Neural progenitor cell (in vitro differentiated cells): Measurements from ENCODE around the gene TOX2. TPM values are rescaled to one million over a fixed set of nuclear protein-coding genes. Genes with fewer than 3 reads are reported as not detected.

Experiments
- DNase-seq: peaks from one replicate; pipeline ENCODE4 v3.0.0-alpha.2; 2016; ENCODE audit warnings: low spot score
- H2AFZ ChIP-seq: fragments of 200-600 bp; sonication (generic); replicated peaks from 2 replicates; pipeline ENCODE4 v1.6.1; 2016; ENCODE audit warnings: antibody characterized with exemption
- H3F3A ChIP-seq: fragments of 200-600 bp; sonication (generic); 2 replicates; pipeline ENCODE4 v1.6.1; 2016; ENCODE audit warnings: antibody characterized with exemption, low read depth
- H3K27ac ChIP-seq: fragments of 200-600 bp; sonication (generic); 2 replicates; pipeline ENCODE4 v1.5.1; 2016; ENCODE audit warnings: mild to moderate bottlenecking
- H3K27me3 ChIP-seq: fragments of 200-600 bp; sonication (generic); 2 replicates; pipeline ENCODE4 v1.6.1; 2016; ENCODE audit warnings: mild to moderate bottlenecking, moderate library complexity
- H3K36me3 ChIP-seq: fragments of 200-600 bp; sonication (generic); 2 replicates; pipeline ENCODE4 v1.5.1; 2016
- H3K4me1 ChIP-seq: fragments of 200-600 bp; sonication (generic); 2 replicates; pipeline ENCODE4 v1.6.1; 2016; ENCODE audit warnings: mixed run types
- H3K4me2 ChIP-seq: fragments of 200-600 bp; sonication (generic); 2 replicates; pipeline ENCODE4 v1.6.1; 2016
- H3K4me3 ChIP-seq: fragments of 200-600 bp; sonication (generic); 2 replicates; pipeline ENCODE4 v1.5.1; 2016
- H3K79me2 ChIP-seq: fragments of 200-600 bp; sonication (generic); 2 replicates; pipeline ENCODE4 v1.6.1; 2016; ENCODE audit warnings: low read depth
- H3K9ac ChIP-seq: fragments of 200-600 bp; sonication (generic); 2 replicates; pipeline ENCODE4 v1.6.1; 2016
- H3K9me3 ChIP-seq: fragments of 200-600 bp; sonication (generic); 2 replicates; pipeline ENCODE4 v1.5.1; 2016; ENCODE audit warnings: low read depth
- H4K20me1 ChIP-seq: fragments of 200-600 bp; sonication (generic); 2 replicates; pipeline ENCODE4 v1.6.1; 2016; ENCODE audit warnings: low read depth
- H3K27ac Mint-ChIP-seq: 3 replicates; pipeline ENCODE4 v1.8.0; 2021; ENCODE audit warnings: mixed read lengths
- H3K27me3 Mint-ChIP-seq: 2 replicates; pipeline ENCODE4 v1.8.0; 2022; ENCODE audit warnings: low read depth, mild to moderate bottlenecking, inconsistent platforms, moderate library complexity, mixed read lengths; ENCODE audit not compliant: insufficient read depth
- H3K36me3 Mint-ChIP-seq: 3 replicates; pipeline ENCODE4 v1.8.0; 2021; ENCODE audit warnings: mixed read lengths
- H3K4me1 Mint-ChIP-seq: 3 replicates; pipeline ENCODE4 v1.8.0; 2021; ENCODE audit warnings: mixed read lengths
- H3K4me3 Mint-ChIP-seq: 3 replicates; pipeline ENCODE4 v1.8.0; 2021; ENCODE audit warnings: mild to moderate bottlenecking, moderate library complexity, mixed read lengths
- H3K9me3 Mint-ChIP-seq: 3 replicates; pipeline ENCODE4 v1.8.0; 2020; ENCODE audit warnings: mixed read lengths
- EZH2 ChIP-seq: fragments of 200-600 bp; sonication (generic); IDR thresholded peaks from 2 replicates; pipeline ENCODE4 v1.6.1; 2017; ENCODE audit warnings: antibody characterized with exemption, mild to moderate bottlenecking, moderate library complexity
- EZH2phosphoT487 ChIP-seq: fragments of 200-600 bp; sonication (generic); IDR thresholded peaks from 2 replicates; pipeline ENCODE4 v1.6.1; 2017; ENCODE audit warnings: antibody characterized with exemption
- total RNA-seq: library from RNA; depleted of rRNA; stranded (reverse); fragments of >200 nt; gene quantifications from 2 replicates; pipeline ENCODE4 v1.2.3, GENCODE V29; 2015; ENCODE audit warnings: low replicate concordance
- TF ChIP-seq, protein P1 (sequence below): fragments of 200-600 bp; sonication (generic); IDR thresholded peaks from 2 replicates; pipeline ENCODE4 v1.5.1; 2017; ENCODE audit warnings: antibody characterized with exemption, mild to moderate bottlenecking

TOX2 gene
- total RNA-seq, 1 donor from 2014 or later: not detected

DNA sequence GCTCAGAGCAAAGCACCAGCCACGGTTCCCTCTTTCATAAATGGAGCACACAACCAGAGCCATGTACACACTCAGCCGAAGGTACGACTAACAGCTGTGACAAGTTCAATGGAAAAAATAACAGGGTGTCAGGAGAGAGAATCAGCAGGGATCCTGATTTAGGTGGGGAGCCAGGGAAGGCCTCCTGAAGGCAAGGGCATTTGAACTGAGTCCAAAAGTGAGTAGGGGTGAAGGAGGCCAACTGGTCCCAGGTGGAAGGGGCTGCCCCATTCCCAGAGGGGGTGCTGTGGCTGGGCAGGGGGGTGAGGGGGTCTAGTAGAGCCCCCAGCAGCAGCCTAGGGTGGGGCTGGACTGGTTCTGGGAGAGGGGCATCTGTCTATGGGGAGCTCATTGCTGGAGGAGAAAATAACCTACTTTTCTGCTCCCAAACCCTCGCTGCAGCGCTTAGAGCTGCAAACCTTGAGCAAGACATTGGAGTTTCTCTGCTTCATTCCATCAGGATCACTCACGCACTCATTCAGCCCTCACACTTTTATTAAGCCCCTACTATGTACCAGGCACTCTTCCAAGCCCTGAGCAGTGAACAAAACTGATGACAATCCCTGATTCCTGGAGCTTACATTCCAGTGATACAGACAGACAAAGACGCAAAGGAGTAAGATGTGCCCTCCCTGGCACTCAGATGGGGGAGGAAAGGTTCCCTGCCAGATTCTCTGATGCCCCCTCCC lies 113.5 kb downstream of the TOX2 start:
- no peaks in the 10 kb centered on the region for H3F3A ChIP-seq
- no peaks in the 10 kb centered on the region for H3K36me3 ChIP-seq
- H4K20me1 ChIP-seq: no peaks in the 10 kb centered on the region
- H3K4me1 ChIP-seq: peaks cover 4% of the 10 kb centered on the region
- H3K9me3 Mint-ChIP-seq: no peaks in the 10 kb centered on the region
- H3K4me3 Mint-ChIP-seq: no peak overlapping the region
- peak overlapping the region; percentile 47 for H3K27ac Mint-ChIP-seq
- no peaks in the 10 kb centered on the region for H3K27me3 ChIP-seq
- no peaks in the 10 kb centered on the region for H3K79me2 ChIP-seq
- H3K36me3 Mint-ChIP-seq: no peaks in the 10 kb centered on the region
- H3K9ac ChIP-seq: no peak overlapping the region
- H3K4me1 Mint-ChIP-seq: peaks cover 29% of the 10 kb centered on the region
- H3K27ac ChIP-seq: no peak overlapping the region
- no peak for TF ChIP-seq EZH2
- no peak for TF ChIP-seq EZH2phosphoT487
- TF ChIP-seq, protein P1, sequence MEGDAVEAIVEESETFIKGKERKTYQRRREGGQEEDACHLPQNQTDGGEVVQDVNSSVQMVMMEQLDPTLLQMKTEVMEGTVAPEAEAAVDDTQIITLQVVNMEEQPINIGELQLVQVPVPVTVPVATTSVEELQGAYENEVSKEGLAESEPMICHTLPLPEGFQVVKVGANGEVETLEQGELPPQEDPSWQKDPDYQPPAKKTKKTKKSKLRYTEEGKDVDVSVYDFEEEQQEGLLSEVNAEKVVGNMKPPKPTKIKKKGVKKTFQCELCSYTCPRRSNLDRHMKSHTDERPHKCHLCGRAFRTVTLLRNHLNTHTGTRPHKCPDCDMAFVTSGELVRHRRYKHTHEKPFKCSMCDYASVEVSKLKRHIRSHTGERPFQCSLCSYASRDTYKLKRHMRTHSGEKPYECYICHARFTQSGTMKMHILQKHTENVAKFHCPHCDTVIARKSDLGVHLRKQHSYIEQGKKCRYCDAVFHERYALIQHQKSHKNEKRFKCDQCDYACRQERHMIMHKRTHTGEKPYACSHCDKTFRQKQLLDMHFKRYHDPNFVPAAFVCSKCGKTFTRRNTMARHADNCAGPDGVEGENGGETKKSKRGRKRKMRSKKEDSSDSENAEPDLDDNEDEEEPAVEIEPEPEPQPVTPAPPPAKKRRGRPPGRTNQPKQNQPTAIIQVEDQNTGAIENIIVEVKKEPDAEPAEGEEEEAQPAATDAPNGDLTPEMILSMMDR: no peak
- H3K9me3 ChIP-seq: no peaks in the 10 kb centered on the region
- no peak overlapping the region for H3K4me3 ChIP-seq
- no peak overlapping the region for H3K4me2 ChIP-seq
- no peak overlapping the region for H2AFZ ChIP-seq
- DNase-seq: no peak
- H3K27me3 Mint-ChIP-seq: peaks cover 9% of the 10 kb centered on the region

DNA sequence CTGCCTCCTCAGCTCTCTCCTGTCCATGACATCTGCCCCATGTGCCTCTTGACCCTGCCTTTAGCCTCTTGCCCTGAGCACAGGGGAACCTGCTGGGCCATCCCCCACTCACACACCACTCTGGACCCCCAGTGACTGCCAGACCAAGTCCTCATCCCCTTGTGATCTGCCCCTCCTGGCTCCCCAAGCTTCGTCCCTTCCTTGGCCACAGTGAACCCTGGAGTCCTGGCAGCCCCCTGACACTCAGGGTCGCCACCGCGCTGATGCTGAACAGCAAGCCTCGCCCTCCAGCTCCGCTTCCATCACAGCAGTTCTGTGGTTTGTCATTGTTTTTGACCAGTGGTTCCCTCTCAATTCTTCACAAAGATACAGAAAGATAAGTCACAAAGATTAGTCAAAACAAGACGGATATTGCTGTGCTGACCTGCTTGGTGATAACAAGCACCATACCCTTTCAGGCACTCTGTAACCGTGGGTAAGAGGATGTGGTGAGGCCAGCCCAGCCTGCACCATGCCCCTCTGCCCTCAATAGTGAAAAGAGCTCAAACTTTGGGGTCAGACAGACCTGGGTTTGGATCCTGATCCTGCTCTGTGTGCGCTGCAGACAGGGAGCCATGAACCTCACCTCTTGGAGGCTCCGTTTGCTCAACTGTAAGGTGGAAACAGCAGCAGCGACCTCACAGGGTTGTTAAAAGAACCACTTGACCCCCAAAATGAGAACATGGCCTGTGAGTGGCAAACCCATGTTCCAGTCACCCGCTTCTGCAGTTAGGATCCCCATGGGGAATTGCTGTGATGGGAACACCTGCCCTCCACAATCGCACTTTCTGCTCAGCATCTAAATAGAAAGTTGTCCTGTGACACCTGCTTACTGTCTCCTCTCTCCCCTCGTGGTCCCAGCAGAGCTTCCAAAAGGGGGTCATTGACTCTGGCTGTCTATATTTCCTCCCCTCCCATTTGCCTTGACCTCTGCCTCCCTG lies 114.5 kb downstream of the TOX2 start:
- no peak overlapping the region for H3K27ac ChIP-seq
- peaks cover 13% of the 10 kb centered on the region for H3K27me3 Mint-ChIP-seq

DNA sequence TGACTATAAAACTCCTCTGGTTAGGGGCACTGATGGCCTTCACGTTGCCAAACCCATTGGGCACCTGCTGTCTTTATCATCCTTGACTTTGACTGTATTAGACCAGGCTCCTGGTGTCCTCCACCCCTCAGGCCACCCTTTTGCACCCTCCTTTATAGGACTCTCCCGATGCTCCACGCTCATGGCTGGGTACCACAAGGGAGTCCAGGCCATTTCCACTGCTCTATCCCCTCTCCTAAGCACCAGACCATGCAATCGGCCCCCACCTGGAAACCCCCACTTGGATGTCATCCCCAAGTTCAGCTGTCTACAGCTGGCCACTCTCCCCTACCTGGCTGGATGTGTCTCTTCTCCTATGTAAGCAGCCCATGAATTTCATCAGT lies 115.2 kb downstream of the TOX2 start:
- no peak overlapping the region for H3K4me3 ChIP-seq
- peaks cover 4% of the 10 kb centered on the region for H3K4me1 ChIP-seq
- H3K27me3 ChIP-seq: no peaks in the 10 kb centered on the region
- H3K4me2 ChIP-seq: no peak overlapping the region
- Mint-ChIP-seq H3K4me1 (peaks cover 33% of the 10 kb centered on the region), H3K27me3 (peaks cover 13% of the 10 kb centered on the region), H3K9me3 (no peaks in the 10 kb centered on the region), H3K36me3 (no peaks in the 10 kb centered on the region), H3K4me3 (no peak overlapping the region), H3K27ac (no peak overlapping the region)
- H3K79me2 ChIP-seq: no peaks in the 10 kb centered on the region
- no peaks in the 10 kb centered on the region for H3K9me3 ChIP-seq
- DNase-seq: no peak
- H3K9ac ChIP-seq: no peak overlapping the region
- H3F3A ChIP-seq: no peaks in the 10 kb centered on the region
- TF ChIP-seq EZH2 (no peak), EZH2phosphoT487 (no peak)
- TF ChIP-seq, protein P1: no peak
- no peak overlapping the region for H3K27ac ChIP-seq
- no peaks in the 10 kb centered on the region for H3K36me3 ChIP-seq
- no peaks in the 10 kb centered on the region for H4K20me1 ChIP-seq
- H2AFZ ChIP-seq: no peak overlapping the region

More for the DNA sequence above, 114.5 kb downstream of the TOX2 start:
- no peak for DNase-seq
- peaks cover 32% of the 10 kb centered on the region for H3K4me1 Mint-ChIP-seq
- no peak overlapping the region for H2AFZ ChIP-seq
- H3K79me2 ChIP-seq: no peaks in the 10 kb centered on the region
- no peaks in the 10 kb centered on the region for H3K36me3 Mint-ChIP-seq
- H4K20me1 ChIP-seq: no peaks in the 10 kb centered on the region
- no peaks in the 10 kb centered on the region for H3K27me3 ChIP-seq
- no peak overlapping the region for H3K4me2 ChIP-seq
- H3K9ac ChIP-seq: no peak overlapping the region
- no peak for TF ChIP-seq EZH2
- H3K4me1 ChIP-seq: peaks cover 4% of the 10 kb centered on the region
- no peaks in the 10 kb centered on the region for H3K9me3 Mint-ChIP-seq
- no peaks in the 10 kb centered on the region for H3K36me3 ChIP-seq
- no peaks in the 10 kb centered on the region for H3F3A ChIP-seq
- no peak overlapping the region for H3K4me3 Mint-ChIP-seq
- H3K27ac Mint-ChIP-seq: peak overlapping the region; percentile 67
- no peak overlapping the region for H3K4me3 ChIP-seq
- no peaks in the 10 kb centered on the region for H3K9me3 ChIP-seq
